Stimulated activated CD4-positive, alpha-beta T cell treated with anti-CD3 and anti-CD28 coated beads, Interleukin-1b, Interleukin-23, amount 100 ng/mL, for 24 hours (primary cell): ENCODE measurements around the gene NCS1.
"Not testable (repeated sequence)": the region's sequence is repeated elsewhere in the genome, so short reads cannot be mapped to it uniquely, and the experiment has no call there.

Experiments used
- DNase-seq, 4 experiments: peaks; one replicate each; pipeline ENCODE4 v3.0.0-alpha.2; 2020; ENCODE audit warnings: low read depth in 4 of 4, low spot score in 1 of 4

The NCS1 gene

DNA sequence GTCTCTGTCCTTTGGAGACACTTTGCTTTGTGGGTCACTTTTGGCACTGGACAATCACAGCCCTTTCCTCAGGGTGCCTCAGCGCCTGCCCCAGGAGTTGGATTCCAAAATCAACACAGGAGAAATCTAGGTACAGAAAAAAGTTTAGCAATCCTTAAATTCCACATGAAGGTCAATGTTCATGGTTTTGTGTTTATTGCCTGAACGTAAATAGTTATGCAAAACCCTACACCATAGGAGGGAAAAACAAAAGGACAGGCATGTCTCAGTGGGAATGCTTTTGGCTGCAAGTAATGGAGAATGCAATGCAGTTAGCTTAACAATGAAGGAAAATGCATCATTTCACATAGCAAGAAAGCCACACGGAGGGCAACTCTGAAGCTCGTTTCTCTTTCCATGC lies 86.8 kb downstream of the NCS1 start:
- no peak for DNase-seq

DNA sequence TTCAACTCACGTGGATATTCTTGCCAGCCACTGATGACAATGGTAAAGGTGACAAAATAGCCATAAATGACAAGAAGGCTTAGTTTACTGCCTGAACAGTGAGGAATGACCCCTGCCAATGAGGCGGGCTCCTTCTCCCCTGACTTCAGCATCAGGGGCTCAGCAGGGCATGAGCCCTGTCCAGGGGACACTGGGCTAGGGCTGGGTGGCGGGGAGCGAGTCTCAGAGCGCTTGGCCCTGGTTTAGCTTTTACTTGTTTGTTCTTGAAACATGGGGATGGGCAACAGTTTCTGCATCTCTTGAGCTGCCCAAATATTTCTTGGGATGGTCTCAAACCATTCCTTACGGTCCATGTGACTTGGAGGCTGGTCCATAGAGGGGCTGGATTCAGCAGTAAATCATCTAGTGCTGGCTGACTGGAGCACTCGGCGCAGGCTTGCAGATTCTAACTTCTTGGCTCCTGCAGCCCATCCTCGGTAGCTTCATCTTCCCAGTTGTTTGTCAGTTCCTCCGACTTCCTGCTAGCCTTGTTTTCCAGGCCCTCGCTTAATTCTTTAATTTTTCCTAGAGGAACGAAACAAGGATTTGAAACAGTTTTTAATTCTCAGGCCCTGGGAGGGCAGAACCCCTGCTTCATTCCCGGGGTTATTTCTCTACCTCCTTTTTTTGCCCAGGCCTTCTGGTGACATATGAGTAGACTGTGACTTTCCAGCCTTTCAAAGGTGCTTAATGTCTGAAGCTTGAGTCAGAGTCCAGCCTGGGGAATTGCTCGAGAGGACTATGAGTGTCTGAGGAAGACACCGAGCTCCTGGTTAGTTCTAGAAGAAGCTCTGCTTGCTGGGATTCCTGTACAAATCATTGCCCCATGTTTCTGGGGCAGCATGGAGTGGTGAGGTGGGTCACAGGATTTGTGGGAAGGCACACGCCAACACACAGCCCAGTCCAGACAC lies 88.9 kb downstream of the NCS1 start:
- no peak for DNase-seq

- DNase-seq, result no peak
Measured at GRCh38 chr9:130262061-130262745, 90.0 kb downstream of the NCS1 start.

- DNase-seq, result no peak
Measured at GRCh38 chr9:130262771-130263170, 90.6 kb downstream of the NCS1 start.

DNA sequence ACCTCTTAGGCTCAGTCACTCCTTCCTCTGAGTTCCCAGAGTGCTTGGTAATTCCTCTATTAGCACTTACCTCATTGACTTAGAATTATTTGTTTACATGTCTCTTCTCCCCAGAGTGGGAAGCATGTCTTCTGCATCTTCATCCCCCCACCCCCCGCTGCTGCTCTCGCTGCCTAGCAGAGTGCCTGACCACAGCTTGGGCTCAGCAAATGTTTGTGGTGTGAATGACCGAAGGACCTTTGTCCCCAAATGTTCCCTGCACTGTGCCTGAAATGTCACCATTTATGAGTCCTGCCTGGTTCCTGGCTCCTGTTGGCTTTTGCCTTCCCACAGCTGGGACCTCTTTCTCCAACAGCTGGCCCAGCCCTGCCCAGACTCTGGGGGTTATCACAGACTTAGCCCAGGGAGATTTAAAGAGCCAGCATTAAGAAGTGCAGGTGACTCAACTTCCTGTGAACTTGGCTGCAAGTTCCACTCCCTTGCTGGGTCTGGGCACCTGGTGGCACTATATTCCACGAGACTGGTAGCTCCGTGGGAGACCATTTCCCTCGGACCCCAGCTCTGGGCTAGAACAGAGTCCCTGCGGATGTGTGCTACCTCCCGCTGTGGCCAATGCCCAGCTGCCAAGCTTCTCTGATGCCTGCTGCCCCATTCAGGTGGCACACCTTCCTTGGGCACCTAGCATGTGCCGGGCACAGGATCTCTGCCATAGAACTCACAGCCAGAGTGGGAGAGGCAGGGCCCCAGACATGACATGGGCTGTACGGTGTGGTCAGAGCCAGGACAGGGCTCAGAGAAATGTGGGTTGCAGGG lies 91.6 kb downstream of the NCS1 start:
- no peak for DNase-seq

DNA sequence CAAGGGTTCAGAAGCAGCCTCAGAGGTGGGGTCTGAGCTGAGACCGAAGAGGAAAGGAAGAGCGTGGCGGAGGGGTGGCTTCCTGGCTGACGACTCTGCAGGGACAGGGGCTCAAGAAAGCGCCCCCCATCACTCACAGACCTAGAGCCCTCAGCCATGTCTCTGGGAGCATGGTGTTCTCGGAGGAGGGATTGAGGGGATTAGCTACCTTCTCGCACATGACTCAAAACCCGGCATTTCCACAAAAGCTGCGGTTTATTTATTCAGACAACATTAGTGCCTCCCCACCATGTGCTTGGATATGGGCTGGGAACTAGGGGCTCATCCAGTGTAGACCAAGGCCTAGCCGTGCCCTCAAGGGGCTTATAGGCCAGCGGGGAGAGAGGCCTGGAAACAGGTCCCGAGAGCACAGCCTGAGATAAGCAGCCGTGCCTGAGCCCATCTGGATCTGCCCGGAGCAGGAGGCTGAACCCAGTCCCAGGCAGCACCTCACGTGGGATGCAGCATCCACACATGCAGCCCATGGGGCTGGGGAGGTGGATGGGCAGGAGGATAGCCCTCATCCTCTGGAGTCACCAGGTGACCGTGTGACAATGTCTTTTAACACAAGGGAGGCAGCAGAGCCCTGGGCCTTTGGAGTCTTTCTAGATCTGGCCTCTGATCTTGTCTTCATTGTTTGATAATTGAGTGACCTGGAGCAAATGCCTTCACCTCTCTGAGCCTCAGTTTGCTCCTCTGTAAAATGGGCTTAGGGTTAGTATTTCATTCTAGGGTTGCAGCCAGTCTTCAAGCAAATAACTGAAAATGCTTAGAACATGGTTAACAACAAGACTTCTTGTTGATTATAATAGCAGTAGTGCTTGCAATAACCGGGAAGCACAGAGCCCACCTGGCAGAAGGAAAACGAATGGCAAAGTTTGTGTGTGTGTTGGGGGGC lies 92.5 kb downstream of the NCS1 start:
- no peak for DNase-seq

DNA sequence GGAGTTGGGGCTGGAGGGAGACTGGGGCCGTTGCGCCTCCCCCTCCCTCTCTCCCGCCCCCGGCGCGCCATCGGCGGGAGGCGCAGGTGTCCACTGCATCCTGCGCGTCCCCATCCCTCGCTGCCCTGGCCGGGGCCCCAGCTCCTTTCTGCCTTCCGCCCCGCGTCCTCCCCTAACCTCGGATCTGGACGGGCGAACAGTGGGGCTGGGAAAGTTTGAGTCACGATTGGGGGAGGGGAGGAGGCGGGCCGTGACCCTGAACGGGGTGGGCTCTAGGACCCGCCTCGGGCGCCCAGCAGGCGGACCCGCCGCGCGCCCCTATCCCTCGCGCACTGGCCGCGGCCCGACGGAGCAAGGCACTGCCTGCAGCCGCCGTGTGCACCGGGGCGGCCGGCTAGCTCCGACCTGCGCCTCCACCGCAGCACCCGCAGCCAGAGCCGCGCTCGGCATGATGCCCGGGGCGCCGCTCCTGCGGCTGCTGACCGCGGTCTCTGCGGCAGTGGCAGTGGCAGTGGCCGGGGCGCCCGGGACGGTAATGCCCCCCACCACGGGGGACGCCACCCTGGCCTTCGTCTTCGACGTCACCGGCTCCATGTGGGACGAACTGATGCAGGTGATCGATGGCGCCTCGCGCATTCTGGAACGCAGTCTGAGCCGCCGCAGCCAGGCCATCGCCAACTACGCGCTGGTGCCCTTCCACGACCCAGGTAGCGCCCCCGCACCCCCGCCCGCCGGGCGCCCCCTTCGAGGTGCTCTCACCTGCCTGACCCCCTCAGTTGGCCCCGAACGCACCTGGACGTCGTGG lies 93.4 kb downstream of the NCS1 start, which contains the start of gene HMCN2:
Gene HMCN2 (plus strand): TSS at position 330 of the 805 bp plus-strand sequence. CDS start 119 bp downstream, at position 449.
- no peak for DNase-seq

DNA sequence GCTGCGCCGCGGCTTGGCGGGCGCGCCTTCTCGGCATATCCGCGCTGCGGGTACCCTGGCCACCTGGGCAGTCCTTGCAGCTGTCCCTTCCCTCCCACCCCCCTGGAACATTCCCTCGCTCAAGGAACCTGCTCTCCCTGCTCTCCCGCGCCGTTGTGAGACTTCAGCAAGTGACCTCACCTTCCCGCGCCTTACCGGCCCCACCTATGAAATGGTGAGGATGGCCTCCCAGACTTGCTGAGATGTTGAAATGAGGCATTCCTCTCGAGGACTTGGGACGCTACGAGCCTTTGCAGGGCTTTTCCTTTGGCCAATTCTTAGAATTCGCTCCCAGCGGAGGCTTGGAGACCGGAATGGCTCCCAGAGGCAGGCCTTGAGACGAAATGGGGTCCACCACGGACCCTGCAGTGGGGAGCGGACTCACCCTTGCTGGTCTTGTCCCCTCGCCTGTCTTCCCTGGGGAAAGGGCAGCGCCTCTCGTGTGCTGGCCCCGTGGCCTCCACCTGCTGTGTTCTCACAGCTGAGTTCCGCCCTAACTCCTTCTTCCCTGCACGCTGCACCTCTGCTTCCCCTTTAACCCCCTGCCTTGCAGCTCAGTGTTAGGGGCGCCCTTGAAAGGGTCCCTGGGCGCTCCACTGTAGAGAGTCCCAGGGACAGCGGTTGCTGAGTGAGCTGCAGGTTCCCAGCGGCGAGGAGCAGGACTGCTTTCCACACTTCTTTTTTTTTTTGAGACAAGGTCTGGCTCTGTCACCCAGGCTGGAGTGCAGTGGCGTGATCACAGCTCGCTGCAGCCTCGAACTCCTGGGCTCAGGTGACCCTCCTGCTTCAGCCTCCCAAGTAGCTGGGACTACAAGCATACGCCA lies 94.3 kb downstream of the NCS1 start:
- DNase-seq, result no peak

- no peak for DNase-seq
Measured at GRCh38 chr9:130267930-130268329, 95.7 kb downstream of the NCS1 start.

- no peak for DNase-seq
Measured at GRCh38 chr9:130268521-130269211, 96.5 kb downstream of the NCS1 start.

DNA sequence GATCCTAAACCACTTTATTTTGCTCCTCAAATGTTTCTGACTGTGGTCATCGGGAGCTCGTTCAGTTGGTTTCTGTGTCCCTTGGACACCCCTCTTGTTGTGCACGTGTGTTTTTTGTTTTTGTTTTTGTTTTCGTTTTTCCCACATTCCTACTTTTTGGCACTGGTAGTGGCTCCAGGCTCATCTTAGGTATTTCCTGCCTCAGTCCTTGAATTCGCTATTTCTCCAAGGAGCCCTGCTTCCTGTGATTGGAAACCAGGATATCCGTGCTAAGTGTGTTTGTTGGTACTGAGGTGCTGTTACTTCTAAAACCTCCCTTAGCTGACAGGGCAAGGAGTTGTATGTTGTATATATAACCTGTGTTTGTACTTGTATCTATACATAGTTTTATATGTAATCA lies 99.3 kb downstream of the NCS1 start:
- no peak for DNase-seq

DNA sequence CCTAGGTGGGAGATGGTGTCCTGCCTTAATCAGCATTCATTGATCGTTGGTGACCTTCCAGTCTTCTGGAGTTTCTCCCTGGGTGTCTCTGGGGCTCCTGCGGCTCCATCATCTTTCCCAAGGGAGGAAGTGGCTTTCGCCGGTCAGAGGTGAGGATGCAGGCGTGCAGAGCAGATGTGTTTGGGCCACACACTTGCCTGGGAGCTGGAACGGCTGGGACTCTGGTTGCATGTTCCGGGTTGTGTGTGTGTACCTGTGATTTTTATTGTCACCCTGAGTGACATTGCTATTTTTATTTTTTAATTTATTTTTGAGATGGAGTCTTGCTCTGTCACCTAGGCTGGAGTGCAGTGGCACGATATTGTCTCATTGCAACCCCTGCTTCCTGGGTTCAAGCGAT lies 103.0 kb downstream of the NCS1 start:
- DNase-seq, result no peak

DNA sequence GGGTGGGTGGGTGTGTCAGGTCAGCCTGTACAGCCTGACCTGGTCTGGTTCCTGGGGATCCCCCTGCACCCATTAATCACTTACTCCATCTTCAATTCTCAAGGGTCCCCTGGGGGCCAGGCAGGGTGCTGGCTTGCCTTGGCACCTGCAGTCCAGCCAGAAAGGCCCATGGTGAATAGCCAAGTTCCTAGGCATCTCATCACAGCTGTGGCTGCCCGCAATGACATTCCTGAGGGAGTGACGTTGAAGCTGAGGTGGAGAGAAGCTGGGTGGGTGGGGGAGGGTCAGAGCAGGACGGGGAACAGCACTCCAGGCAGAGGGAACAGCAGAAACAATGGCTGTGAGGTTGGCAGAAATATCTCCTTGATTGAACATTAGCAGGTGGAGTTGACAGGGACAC lies 103.9 kb downstream of the NCS1 start:
- DNase-seq, result no peak

DNA sequence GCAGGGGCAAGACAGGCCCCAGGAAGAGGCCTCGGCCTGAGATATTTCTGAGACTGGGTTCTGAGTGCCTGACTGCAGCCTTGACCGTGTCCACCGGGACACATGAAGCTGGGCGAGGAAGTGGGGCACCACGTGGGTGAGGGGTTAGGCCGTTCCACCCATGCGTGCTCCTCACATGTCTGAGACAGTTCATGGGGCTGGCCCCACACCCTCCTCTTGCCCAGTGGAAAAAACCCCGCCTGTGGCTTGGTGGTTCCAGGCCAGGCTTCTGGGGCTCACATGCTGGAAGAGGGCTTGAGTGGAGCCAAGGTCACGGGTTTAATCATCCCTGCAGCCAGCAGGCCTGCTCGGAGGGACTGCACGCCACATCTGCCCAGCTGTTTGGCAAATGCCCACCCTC lies 104.8 kb downstream of the NCS1 start:
- no peak for DNase-seq

GRCh38 chr9:130277525-130277924 lies 105.3 kb downstream of the NCS1 start:
- not testable (repeated sequence) for DNase-seq

GRCh38 chr9:130283539-130284248 lies 111.5 kb downstream of the NCS1 start:
- no peak for DNase-seq

- no peak for DNase-seq
Measured at GRCh38 chr9:130284249-130284625, 112.0 kb downstream of the NCS1 start.
